Parathyroid adenoma (tissue), 2 donors: ENCODE data around the gene POP4.

Source experiments
- H2AFZ ChIP-seq: fragments of 300-600 bp; sonication (generic); one replicate; pipeline ENCODE4 v1.7.0; 2017; ENCODE audit warnings: antibody characterized with exemption, mild to moderate bottlenecking
- H3K27ac ChIP-seq: fragments of 300-600 bp; sonication (generic); one replicate; pipeline ENCODE4 v1.7.0; 2017
- H3K27me3 ChIP-seq: fragments of 300-600 bp; sonication (generic); one replicate; pipeline ENCODE4 v1.7.0; 2017; ENCODE audit warnings: low read length; ENCODE audit not compliant: control insufficient read depth, insufficient read depth
- H3K36me3 ChIP-seq: fragments of 300-600 bp; sonication (generic); one replicate; pipeline ENCODE4 v1.7.0; 2017; ENCODE audit warnings: low read length; ENCODE audit not compliant: control insufficient read depth, insufficient read depth
- H3K4me1 ChIP-seq: fragments of 300-600 bp; sonication (generic); one replicate; pipeline ENCODE4 v1.7.0; 2017; ENCODE audit warnings: control low read depth
- H3K4me2 ChIP-seq: fragments of 300-600 bp; sonication (generic); one replicate; pipeline ENCODE4 v1.7.0; 2017; ENCODE audit warnings: low read length
- H3K4me3 ChIP-seq: fragments of 300-600 bp; sonication (generic); one replicate; pipeline ENCODE4 v1.7.0; 2017; ENCODE audit warnings: low read depth, low read length
- H3K79me2 ChIP-seq: fragments of 300-600 bp; sonication (generic); one replicate; pipeline ENCODE4 v1.7.0; 2017; ENCODE audit warnings: control low read depth
- H3K9ac ChIP-seq: fragments of 300-600 bp; sonication (generic); one replicate; pipeline ENCODE4 v1.7.0; 2017; ENCODE audit warnings: mild to moderate bottlenecking
- H3K9me3 ChIP-seq: fragments of 300-600 bp; sonication (generic); one replicate; pipeline ENCODE4 v1.7.0; 2017; ENCODE audit warnings: low read length; ENCODE audit not compliant: control insufficient read depth
- TF ChIP-seq, protein P1 (sequence below): fragments of 300-600 bp; sonication (generic); IDR thresholded peaks from one replicate; pipeline ENCODE4 v1.7.0; 2017; ENCODE audit warnings: antibody characterized with exemption, mild to moderate bottlenecking
- donor health status: primary hyperparathyroidism.

The POP4 gene

DNA sequence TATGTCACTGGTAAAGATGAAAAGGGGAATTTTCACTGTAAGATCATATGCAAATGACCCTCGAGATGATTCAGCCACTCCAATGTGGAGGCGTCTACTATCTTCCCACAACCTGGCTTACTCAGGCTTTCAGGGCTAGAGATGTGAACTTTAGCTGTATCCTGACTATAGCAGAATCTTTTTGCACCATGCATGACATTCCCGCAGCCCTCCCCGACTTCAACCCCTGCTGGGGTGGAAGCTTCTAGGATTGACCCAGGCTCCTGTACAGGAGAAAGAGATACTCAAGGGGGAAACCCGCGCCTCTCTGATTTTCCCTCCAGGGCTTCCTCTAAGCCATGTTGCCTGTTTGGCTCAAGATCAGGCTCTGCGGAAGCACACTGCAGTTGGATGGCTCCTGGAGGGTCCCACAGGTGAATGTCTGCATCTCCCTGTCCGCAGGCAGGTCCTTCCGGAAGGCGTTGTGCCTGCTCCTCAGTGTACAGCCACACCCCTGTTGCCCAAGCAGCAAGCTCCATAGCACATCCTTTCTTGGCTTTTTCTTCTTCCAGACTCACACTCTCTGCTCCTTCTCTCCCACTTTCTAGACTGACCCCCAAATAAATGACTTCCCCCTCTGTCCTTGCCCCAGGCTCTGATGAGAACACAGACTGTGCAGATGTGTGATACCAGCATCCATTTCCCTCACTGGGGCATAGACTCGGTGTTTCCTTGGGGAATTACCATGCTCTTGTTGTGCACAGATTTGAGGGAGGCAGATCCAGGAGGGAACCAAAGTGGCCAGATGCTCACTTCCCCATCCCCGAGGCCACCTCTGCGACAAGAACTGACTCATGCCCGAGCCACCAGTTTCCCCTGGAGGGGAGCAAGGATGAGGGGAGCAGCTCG is 29.1 kb upstream of the POP4 start:
- Histone ChIP-seq H3K79me2 (no peaks in the 10 kb centered on the region), H3K4me2 (no peak overlapping the region), H3K27ac (no peak overlapping the region), H3K36me3 (no peaks in the 10 kb centered on the region), H3K9me3 (no peaks in the 10 kb centered on the region), H3K27me3 (no peaks in the 10 kb centered on the region), H2AFZ (no peak overlapping the region), H3K4me3 (no peak overlapping the region), H3K9ac (no peak overlapping the region), H3K4me1 (no peaks in the 10 kb centered on the region)
- TF ChIP-seq, protein P1, sequence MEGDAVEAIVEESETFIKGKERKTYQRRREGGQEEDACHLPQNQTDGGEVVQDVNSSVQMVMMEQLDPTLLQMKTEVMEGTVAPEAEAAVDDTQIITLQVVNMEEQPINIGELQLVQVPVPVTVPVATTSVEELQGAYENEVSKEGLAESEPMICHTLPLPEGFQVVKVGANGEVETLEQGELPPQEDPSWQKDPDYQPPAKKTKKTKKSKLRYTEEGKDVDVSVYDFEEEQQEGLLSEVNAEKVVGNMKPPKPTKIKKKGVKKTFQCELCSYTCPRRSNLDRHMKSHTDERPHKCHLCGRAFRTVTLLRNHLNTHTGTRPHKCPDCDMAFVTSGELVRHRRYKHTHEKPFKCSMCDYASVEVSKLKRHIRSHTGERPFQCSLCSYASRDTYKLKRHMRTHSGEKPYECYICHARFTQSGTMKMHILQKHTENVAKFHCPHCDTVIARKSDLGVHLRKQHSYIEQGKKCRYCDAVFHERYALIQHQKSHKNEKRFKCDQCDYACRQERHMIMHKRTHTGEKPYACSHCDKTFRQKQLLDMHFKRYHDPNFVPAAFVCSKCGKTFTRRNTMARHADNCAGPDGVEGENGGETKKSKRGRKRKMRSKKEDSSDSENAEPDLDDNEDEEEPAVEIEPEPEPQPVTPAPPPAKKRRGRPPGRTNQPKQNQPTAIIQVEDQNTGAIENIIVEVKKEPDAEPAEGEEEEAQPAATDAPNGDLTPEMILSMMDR = no peak

DNA sequence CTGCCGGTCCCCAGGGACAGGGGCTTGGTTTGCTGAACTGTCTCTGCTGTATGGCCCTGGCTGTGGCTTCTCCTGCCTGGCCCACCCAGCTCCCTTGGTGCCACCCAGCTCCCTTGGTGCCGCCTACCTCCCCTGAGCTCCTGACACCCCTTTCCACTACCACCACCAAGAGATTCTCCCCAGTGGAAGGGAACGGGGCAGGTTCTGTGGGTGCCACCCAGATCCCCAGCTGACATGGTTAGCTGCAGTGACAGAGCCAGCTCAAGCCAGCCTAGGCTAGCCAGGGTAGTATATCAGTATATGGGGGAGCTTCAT is 28.5 kb upstream of the POP4 start:
- Histone ChIP-seq H3K9ac (no peak overlapping the region), H3K27ac (no peak overlapping the region), H3K36me3 (no peaks in the 10 kb centered on the region), H3K27me3 (no peaks in the 10 kb centered on the region), H3K9me3 (no peaks in the 10 kb centered on the region), H3K4me2 (no peak overlapping the region), H3K79me2 (no peaks in the 10 kb centered on the region), H3K4me3 (no peak overlapping the region), H2AFZ (no peak overlapping the region), H3K4me1 (no peaks in the 10 kb centered on the region)
- TF ChIP-seq, protein P1 = no peak

DNA sequence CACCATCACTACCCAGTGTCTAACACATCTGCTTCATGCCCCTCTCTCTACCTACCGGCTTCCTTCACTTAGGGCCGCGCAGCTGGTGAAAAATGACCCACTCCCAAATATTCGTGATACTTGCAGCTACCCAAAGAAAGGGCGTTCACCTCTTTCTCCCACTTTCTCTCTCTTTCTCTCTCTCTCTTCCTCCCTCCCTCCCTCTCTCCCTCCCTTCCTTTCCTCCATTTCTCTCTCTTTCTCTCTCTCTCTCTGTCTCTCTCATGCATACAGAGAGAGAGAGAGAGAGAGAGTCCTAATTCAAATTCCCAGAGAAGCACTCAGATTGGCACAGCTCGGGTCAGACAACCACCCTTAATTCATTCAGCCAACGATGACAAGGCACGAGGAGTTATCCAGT is 27.7 kb upstream of the POP4 start:
- TF ChIP-seq, protein P1 = no peak
- Histone ChIP-seq H3K4me1 (no peaks in the 10 kb centered on the region), H3K9ac (no peak overlapping the region), H3K4me3 (no peak overlapping the region), H3K4me2 (no peak overlapping the region), H3K27me3 (no peaks in the 10 kb centered on the region), H3K79me2 (no peaks in the 10 kb centered on the region), H3K9me3 (no peaks in the 10 kb centered on the region), H3K36me3 (no peaks in the 10 kb centered on the region), H3K27ac (no peak overlapping the region), H2AFZ (no peak overlapping the region)

DNA sequence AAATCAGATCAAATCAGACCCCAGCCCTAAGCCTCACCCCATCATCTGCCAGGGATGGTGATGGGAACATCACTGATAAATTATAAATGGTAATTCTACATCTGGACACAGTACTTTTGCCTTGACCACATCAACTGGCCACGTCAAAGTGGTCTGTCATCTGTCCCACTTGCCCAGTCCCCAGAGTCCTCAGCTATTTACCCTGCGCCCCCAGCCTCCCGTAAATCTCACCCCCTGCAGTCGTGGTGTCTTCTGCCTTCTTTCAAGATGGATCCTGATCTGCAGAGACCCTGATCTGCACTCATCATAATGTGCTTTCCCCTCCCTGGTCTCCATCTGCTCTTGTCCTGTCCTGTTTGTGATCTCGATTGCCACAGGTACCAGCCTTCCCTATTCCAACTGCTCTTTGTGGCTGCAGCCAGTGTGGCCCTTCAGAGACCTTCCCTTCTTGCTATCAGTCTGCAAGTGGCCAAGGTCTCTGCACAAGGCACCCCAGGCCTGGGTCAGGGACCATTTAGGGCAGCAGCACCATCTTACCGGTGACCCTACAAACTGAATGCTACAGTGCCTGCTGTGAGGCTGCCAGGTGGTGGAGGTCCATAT is 26.7 kb upstream of the POP4 start:
- H2AFZ ChIP-seq = no peak overlapping the region
- no peak overlapping the region for H3K4me2 ChIP-seq
- H3K36me3 ChIP-seq = no peaks in the 10 kb centered on the region
- no peak overlapping the region for H3K4me3 ChIP-seq
- H3K27ac ChIP-seq = no peak overlapping the region
- H3K27me3 ChIP-seq = no peaks in the 10 kb centered on the region
- H3K9me3 ChIP-seq = no peaks in the 10 kb centered on the region
- H3K9ac ChIP-seq = no peak overlapping the region
- TF ChIP-seq, protein P1 = no peak
- H3K79me2 ChIP-seq = no peaks in the 10 kb centered on the region
- no peaks in the 10 kb centered on the region for H3K4me1 ChIP-seq
